Upper lobe of right lung (tissue), 1 donor: ENCODE data around the gene MMP24OS. TPM values are rescaled to one million over a fixed set of nuclear protein-coding genes. Genes with fewer than 3 reads are reported as not detected.

Experiments
- ATAC-seq: fragments of 200-7000 bp; cut with Tn5 transposase; one replicate; pipeline ENCODE4 v1.9.1; 2020; ENCODE audit warnings: mild to moderate bottlenecking, moderate library complexity
- DNase-seq: peaks from one replicate; pipeline ENCODE4 v3.0.0-alpha.2; 2020
- H3K27ac ChIP-seq: fragments of 200-600 bp; one replicate; pipeline ENCODE4 v1.8.0; 2022
- H3K27me3 ChIP-seq: fragments of 200-600 bp; one replicate; pipeline ENCODE4 v1.8.0; 2022; ENCODE audit warnings: mild to moderate bottlenecking
- H3K36me3 ChIP-seq: fragments of 200-600 bp; one replicate; pipeline ENCODE4 v1.8.0; 2022
- H3K4me1 ChIP-seq: fragments of 200-600 bp; one replicate; pipeline ENCODE4 v1.8.0; 2022
- H3K4me3 ChIP-seq: fragments of 200-600 bp; one replicate; pipeline ENCODE4 v1.8.0; 2022; ENCODE audit warnings: mild to moderate bottlenecking
- H3K9me3 ChIP-seq: fragments of 200-600 bp; one replicate; pipeline ENCODE4 v1.8.0; 2022
- CTCF ChIP-seq: fragments of 200-600 bp; IDR thresholded peaks from one replicate; pipeline ENCODE4 v1.8.0; 2022; ENCODE audit warnings: antibody characterized with exemption
- intact Hi-C: fragments of 100-400 bp; cut with DNase I; formaldehyde crosslinking; loops from one replicate; pipeline ENCODE4 v1.11.0; 2022
- total RNA-seq: library from RNA; stranded (reverse); fragmentation: NEBNext Ultra II Directional; extraction: Animal tissue kit (Norgen Biotek cat#: 25700); gene quantifications from one replicate; pipeline ENCODE4 v1.2.1, GENCODE V29; 2021
- donor health status: DM: no; HTN: yes; CAD: no; lungs with severe emphysema.

Gene MMP24OS
- total RNA-seq, 1 donor from 2014 or later = 85.2 TPM

GRCh38 chr20:35307666-35308653 lies 30.0 kb upstream of the MMP24OS start:
- H3K36me3 ChIP-seq = peaks cover 6% of the 10 kb centered on the region
- H3K27me3 ChIP-seq = no peaks in the 10 kb centered on the region
- intact Hi-C loops = no loop called here
- H3K4me1 ChIP-seq = no peaks in the 10 kb centered on the region
- peak overlapping the region; percentile 36 for H3K27ac ChIP-seq
- no peak for ATAC-seq
- no peaks in the 10 kb centered on the region for H3K9me3 ChIP-seq
- TF ChIP-seq CTCF = no peak
- no peak for DNase-seq
- no peak overlapping the region for H3K4me3 ChIP-seq

GRCh38 chr20:35306931-35307517 lies 29.1 kb upstream of the MMP24OS start:
- no peak overlapping the region for H3K4me3 ChIP-seq
- ATAC-seq (peak; percentile 77), DNase-seq (no peak)
- H3K36me3 ChIP-seq = peaks cover 6% of the 10 kb centered on the region
- H3K4me1 ChIP-seq = no peaks in the 10 kb centered on the region
- no peaks in the 10 kb centered on the region for H3K27me3 ChIP-seq
- peak; percentile 63 for TF ChIP-seq CTCF
- H3K9me3 ChIP-seq = no peaks in the 10 kb centered on the region
- intact Hi-C loops = no loop called here
- H3K27ac ChIP-seq = peak overlapping the region; percentile 36

- intact Hi-C loops = no loop called here
- Histone ChIP-seq H3K4me1 (no peaks in the 10 kb centered on the region), H3K27ac (peak overlapping the region; percentile 17), H3K9me3 (no peaks in the 10 kb centered on the region), H3K36me3 (peaks cover 6% of the 10 kb centered on the region), H3K4me3 (no peak overlapping the region), H3K27me3 (no peaks in the 10 kb centered on the region)
- peak; percentile 6 for ATAC-seq
- DNase-seq = peak; percentile 63
- TF ChIP-seq CTCF = no peak
Measured at GRCh38 chr20:35305682-35306556, 28.0 kb upstream of the MMP24OS start.

GRCh38 chr20:35304956-35305355 lies 27.0 kb upstream of the MMP24OS start:
- Histone ChIP-seq H3K27me3 (no peaks in the 10 kb centered on the region), H3K27ac (no peak overlapping the region), H3K9me3 (no peaks in the 10 kb centered on the region), H3K4me1 (no peaks in the 10 kb centered on the region), H3K36me3 (peaks cover 6% of the 10 kb centered on the region), H3K4me3 (no peak overlapping the region)
- peak; percentile 34 for DNase-seq
- no peak for TF ChIP-seq CTCF
- ATAC-seq = no peak
- intact Hi-C loops = loop anchor here (5.0 kb wide), 1 partner anchor 137 kb away; no protein-coding TSS in a partner anchor

GRCh38 chr20:35303735-35304491 lies 26.0 kb upstream of the MMP24OS start:
- peak; percentile 87 for ATAC-seq

More at GRCh38 chr20:35303735-35304491, 26.0 kb upstream of the MMP24OS start:
- TF ChIP-seq CTCF = peak; percentile 94
- peak; percentile 76 for DNase-seq
- Histone ChIP-seq H3K27ac (no peak overlapping the region), H3K4me1 (no peaks in the 10 kb centered on the region), H3K36me3 (peaks cover 6% of the 10 kb centered on the region), H3K27me3 (no peaks in the 10 kb centered on the region), H3K4me3 (no peak overlapping the region), H3K9me3 (no peaks in the 10 kb centered on the region)
- intact Hi-C loops = loop anchor here (5.0 kb wide), 1 partner anchor 138 kb away; no protein-coding TSS in a partner anchor
